ENCODE data around the gene WASL. TPM values are rescaled to one million over a fixed set of nuclear protein-coding genes. Genes with fewer than 3 reads are reported as not detected.

Gene WASL
- total RNA-seq, 3 donors from 2014 or later (not counting 1 experiment from before 2014, with no cell fraction given) = 9.6 to 12.1 (median 10.6) TPM

DNA sequence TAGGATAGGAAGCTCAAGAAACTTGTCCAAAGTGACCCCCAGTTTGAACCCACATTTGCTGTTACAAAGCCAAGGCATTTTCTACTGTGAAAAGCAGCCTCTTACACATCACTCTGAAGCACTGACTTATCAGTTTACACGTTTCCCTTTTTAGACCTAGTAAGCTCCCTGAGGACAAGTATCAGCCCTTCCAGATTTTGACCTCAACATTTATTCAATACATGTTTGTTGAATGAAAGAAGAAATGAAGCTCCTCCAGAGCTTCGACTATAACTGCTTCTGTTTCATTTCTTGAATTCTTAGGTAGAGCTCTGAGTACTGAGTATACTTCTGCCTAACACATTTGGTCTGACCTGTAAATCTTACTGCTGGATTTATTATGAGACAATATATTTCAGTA lies 2.7 kb downstream of the WASL start:
- peak overlapping the region; percentile 94 for H3K4me3 Mint-ChIP-seq
- Histone ChIP-seq H3K27ac (ENCODE audit: low read length) (no peak overlapping the region), H3K4me3 (ENCODE audit: low read length) (no peak overlapping the region), H3K4me1 (ENCODE audit: control insufficient read depth, insufficient read depth, low read length) (peaks cover 15% of the 10 kb centered on the region), H3K27me3 (ENCODE audit: control insufficient read depth, insufficient read depth, low read length) (no peaks in the 10 kb centered on the region), H3K36me3 (ENCODE audit: control insufficient read depth, insufficient read depth, low read length) (no peaks in the 10 kb centered on the region), H3K9me3 (ENCODE audit: control insufficient read depth, insufficient read depth, low read length) (no peaks in the 10 kb centered on the region)
- H3K36me3 Mint-ChIP-seq = no peaks in the 10 kb centered on the region
- TF ChIP-seq, protein P1, sequence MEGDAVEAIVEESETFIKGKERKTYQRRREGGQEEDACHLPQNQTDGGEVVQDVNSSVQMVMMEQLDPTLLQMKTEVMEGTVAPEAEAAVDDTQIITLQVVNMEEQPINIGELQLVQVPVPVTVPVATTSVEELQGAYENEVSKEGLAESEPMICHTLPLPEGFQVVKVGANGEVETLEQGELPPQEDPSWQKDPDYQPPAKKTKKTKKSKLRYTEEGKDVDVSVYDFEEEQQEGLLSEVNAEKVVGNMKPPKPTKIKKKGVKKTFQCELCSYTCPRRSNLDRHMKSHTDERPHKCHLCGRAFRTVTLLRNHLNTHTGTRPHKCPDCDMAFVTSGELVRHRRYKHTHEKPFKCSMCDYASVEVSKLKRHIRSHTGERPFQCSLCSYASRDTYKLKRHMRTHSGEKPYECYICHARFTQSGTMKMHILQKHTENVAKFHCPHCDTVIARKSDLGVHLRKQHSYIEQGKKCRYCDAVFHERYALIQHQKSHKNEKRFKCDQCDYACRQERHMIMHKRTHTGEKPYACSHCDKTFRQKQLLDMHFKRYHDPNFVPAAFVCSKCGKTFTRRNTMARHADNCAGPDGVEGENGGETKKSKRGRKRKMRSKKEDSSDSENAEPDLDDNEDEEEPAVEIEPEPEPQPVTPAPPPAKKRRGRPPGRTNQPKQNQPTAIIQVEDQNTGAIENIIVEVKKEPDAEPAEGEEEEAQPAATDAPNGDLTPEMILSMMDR (IDR thresholded peaks at IDR 0.05) = no peak
- 17% methylated on average over 2 of the region's 2 CpGs for WGBS (ENCODE audit: insufficient coverage)
- H3K27me3 Mint-ChIP-seq (ENCODE audit: low read depth in 2 of 2) = no peaks in the 10 kb centered on the region
- peak overlapping the region; percentile 57 to 92 for H3K27ac Mint-ChIP-seq
- H3K9me3 Mint-ChIP-seq = no peaks in the 10 kb centered on the region
- no peak for DNase-seq
- intact Hi-C loops (cut with micrococcal nuclease) = loop anchor here (2.0 to 5.0 kb wide), 2 partner anchors 15 to 209 kb away; no protein-coding TSS in a partner anchor
- no peak for ATAC-seq
- H3K4me1 Mint-ChIP-seq = peaks cover 54 to 58% of the 10 kb centered on the region in 2 donors

DNA sequence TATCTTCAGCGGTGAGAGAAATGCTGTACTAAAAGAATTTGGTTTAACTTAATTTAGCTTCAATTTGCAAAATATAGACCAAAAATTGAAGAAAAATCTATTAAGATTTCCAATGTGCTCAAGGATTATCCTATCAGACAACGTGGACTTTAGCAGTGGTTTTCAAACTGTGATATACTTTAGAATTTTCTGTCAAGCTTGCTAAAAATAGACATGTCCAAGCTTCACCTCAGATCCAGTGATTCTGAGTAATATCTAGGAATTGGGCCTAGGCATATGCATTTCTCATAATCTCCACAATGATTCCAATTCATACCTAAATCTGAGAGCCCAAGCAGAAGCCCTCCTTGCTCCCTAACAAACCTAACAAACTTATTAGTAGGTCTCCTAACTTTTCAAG lies 3.4 kb downstream of the WASL start:
- Histone ChIP-seq H3K4me3 (ENCODE audit: low read length) (no peak overlapping the region), H3K4me1 (ENCODE audit: control insufficient read depth, insufficient read depth, low read length) (peaks cover 15% of the 10 kb centered on the region), H3K9me3 (ENCODE audit: control insufficient read depth, insufficient read depth, low read length) (no peaks in the 10 kb centered on the region), H3K27me3 (ENCODE audit: control insufficient read depth, insufficient read depth, low read length) (no peaks in the 10 kb centered on the region), H3K27ac (ENCODE audit: low read length) (no peak overlapping the region), H3K36me3 (ENCODE audit: control insufficient read depth, insufficient read depth, low read length) (no peaks in the 10 kb centered on the region)
- 100% methylated on average over 1 of the region's 2 CpGs for WGBS (ENCODE audit: insufficient coverage)
- no peaks in the 10 kb centered on the region for H3K27me3 Mint-ChIP-seq (ENCODE audit: low read depth in 2 of 2)
- no peak for DNase-seq
- no peaks in the 10 kb centered on the region for H3K9me3 Mint-ChIP-seq
- no peak overlapping the region for H3K4me3 Mint-ChIP-seq
- TF ChIP-seq, protein P1 (IDR thresholded peaks at IDR 0.05) = no peak
- peaks cover 58 to 60% of the 10 kb centered on the region in 2 donors for H3K4me1 Mint-ChIP-seq
- peak overlapping the region in 1 of 2 donors; percentile 57 for H3K27ac Mint-ChIP-seq
- no peaks in the 10 kb centered on the region for H3K36me3 Mint-ChIP-seq
- intact Hi-C loops (cut with micrococcal nuclease) = loop anchor here (5.0 kb wide), 1 partner anchor 208 kb away; no protein-coding TSS in a partner anchor
- ATAC-seq = no peak

GRCh38 chr7:123744416-123744815 lies 4.4 kb downstream of the WASL start:
- Histone ChIP-seq H3K4me1 (ENCODE audit: control insufficient read depth, insufficient read depth, low read length) (peaks cover 13% of the 10 kb centered on the region), H3K36me3 (ENCODE audit: control insufficient read depth, insufficient read depth, low read length) (no peaks in the 10 kb centered on the region), H3K27me3 (ENCODE audit: control insufficient read depth, insufficient read depth, low read length) (no peaks in the 10 kb centered on the region), H3K27ac (ENCODE audit: low read length) (no peak overlapping the region), H3K9me3 (ENCODE audit: control insufficient read depth, insufficient read depth, low read length) (no peaks in the 10 kb centered on the region), H3K4me3 (ENCODE audit: low read length) (no peak overlapping the region)
- no peaks in the 10 kb centered on the region for H3K27me3 Mint-ChIP-seq (ENCODE audit: low read depth in 2 of 2)
- ATAC-seq = no peak
- H3K36me3 Mint-ChIP-seq = no peaks in the 10 kb centered on the region
- no peak overlapping the region for H3K4me3 Mint-ChIP-seq
- intact Hi-C loops (cut with micrococcal nuclease) = no loop called here
- H3K4me1 Mint-ChIP-seq = peaks cover 54 to 60% of the 10 kb centered on the region in 2 donors
- TF ChIP-seq, protein P1 (IDR thresholded peaks at IDR 0.05) = no peak
- no peak overlapping the region for H3K27ac Mint-ChIP-seq
- WGBS (ENCODE audit: insufficient coverage) = no CpG with 5 or more reads among the region's 1 CpG
- H3K9me3 Mint-ChIP-seq = no peaks in the 10 kb centered on the region
- DNase-seq = no peak

DNA sequence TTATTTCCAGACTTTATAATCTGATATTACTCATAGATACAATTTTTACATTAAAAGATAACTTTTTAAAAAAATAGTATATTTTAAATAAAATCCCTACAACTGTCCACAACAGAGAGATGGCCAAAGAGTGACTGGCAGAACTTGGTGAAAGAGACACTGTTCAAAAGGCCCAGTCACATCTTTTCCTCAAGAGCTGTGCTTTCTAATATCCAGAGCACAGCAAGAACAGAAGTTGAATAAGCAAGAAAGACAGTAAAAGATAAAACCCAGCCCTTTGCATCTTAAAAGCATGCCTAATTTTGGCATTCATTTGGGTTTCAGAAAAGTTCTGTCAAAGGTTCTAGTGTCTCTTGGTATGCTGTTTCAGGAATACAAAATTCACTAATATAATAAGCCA lies 6.9 kb downstream of the WASL start:
- H3K4me1 ChIP-seq (ENCODE audit: control insufficient read depth, insufficient read depth, low read length) = no peaks in the 10 kb centered on the region

More for the DNA sequence above, 6.9 kb downstream of the WASL start:
- no peaks in the 10 kb centered on the region for H3K27me3 Mint-ChIP-seq (ENCODE audit: low read depth in 2 of 2)
- Histone ChIP-seq H3K9me3 (ENCODE audit: control insufficient read depth, insufficient read depth, low read length) (no peaks in the 10 kb centered on the region), H3K27me3 (ENCODE audit: control insufficient read depth, insufficient read depth, low read length) (no peaks in the 10 kb centered on the region), H3K27ac (ENCODE audit: low read length) (no peak overlapping the region), H3K36me3 (ENCODE audit: control insufficient read depth, insufficient read depth, low read length) (no peaks in the 10 kb centered on the region), H3K4me3 (ENCODE audit: low read length) (no peak overlapping the region)
- H3K4me3 Mint-ChIP-seq = no peak overlapping the region
- DNase-seq (no peak), ATAC-seq (no peak)
- TF ChIP-seq, protein P1 (IDR thresholded peaks at IDR 0.05) = no peak
- intact Hi-C loops (cut with micrococcal nuclease) = no loop called here
- no peak overlapping the region for H3K27ac Mint-ChIP-seq
- H3K4me1 Mint-ChIP-seq = peaks cover 37 to 52% of the 10 kb centered on the region in 2 donors
- no peaks in the 10 kb centered on the region for H3K36me3 Mint-ChIP-seq
- H3K9me3 Mint-ChIP-seq = no peaks in the 10 kb centered on the region

Measured in natural killer cell (primary cell).